Camera-type eye (tissue), 1 donor: Measurements from ENCODE around the gene C7orf33. TPM values are rescaled to one million over a fixed set of nuclear protein-coding genes. Genes with fewer than 3 reads are reported as not detected.

Experiments
- total RNA-seq: library from RNA; depleted of rRNA; stranded (reverse); fragments of >200 nt; gene quantifications from one replicate; pipeline ENCODE4 v1.2.3, GENCODE V29; 2014

C7orf33 gene
- total RNA-seq: 3.6 TPM

GRCh38 chr7:148590471-148590870 is at the start of gene C7orf33:
Gene C7orf33, plus strand, starts transcription at chr7:148590766. Its CDS starts 160 bp downstream, at chr7:148590926.

Other genes starting within 250 kb of the C7orf33 start
- 69.1 TPM for gene CUL1, start 108.1 kb downstream of the C7orf33 start, total RNA-seq